Fibroblast of pulmonary artery (primary cell): ENCODE measurements around the gene NEDD4L.

Experiments
- DNase-seq: peaks from one replicate; pipeline ENCODE4 v3.0.0-alpha.2; 2010; ENCODE audit warnings: low read depth
- H3K4me3 ChIP-seq: replicated peaks from 2 replicates; pipeline ENCODE4 v1.5.1; 2011; ENCODE audit warnings: low read depth, mild to moderate bottlenecking, control low read depth, low read length, moderate library complexity
- TF ChIP-seq, protein P1 (sequence below): IDR thresholded peaks from 2 replicates; pipeline ENCODE4 v1.5.1; 2011; ENCODE audit warnings: mild to moderate bottlenecking, control low read depth, low read length, inconsistent platforms; ENCODE audit errors: missing control alignments

Gene NEDD4L

DNA sequence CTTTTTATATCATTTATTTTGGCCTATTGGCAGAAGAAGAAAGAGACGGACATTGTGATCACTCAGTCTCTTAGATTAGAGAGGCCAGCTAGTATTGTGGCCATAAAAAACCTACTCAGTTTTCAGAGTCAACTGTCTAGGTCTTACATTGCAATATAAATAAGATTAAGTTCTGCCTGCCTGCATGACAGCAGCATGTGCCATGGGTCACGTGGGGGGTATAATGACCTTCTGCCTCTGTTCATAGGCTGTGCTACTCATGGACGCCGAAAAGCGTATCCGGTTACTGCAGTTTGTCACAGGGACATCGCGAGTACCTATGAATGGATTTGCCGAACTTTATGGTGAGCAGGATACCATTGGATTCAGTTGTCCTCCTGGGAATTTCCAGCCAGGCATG lies 346.4 kb downstream of the NEDD4L start:
- TF ChIP-seq, protein P1, sequence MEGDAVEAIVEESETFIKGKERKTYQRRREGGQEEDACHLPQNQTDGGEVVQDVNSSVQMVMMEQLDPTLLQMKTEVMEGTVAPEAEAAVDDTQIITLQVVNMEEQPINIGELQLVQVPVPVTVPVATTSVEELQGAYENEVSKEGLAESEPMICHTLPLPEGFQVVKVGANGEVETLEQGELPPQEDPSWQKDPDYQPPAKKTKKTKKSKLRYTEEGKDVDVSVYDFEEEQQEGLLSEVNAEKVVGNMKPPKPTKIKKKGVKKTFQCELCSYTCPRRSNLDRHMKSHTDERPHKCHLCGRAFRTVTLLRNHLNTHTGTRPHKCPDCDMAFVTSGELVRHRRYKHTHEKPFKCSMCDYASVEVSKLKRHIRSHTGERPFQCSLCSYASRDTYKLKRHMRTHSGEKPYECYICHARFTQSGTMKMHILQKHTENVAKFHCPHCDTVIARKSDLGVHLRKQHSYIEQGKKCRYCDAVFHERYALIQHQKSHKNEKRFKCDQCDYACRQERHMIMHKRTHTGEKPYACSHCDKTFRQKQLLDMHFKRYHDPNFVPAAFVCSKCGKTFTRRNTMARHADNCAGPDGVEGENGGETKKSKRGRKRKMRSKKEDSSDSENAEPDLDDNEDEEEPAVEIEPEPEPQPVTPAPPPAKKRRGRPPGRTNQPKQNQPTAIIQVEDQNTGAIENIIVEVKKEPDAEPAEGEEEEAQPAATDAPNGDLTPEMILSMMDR, result no peak
- no peak overlapping the region for H3K4me3 ChIP-seq
- no peak for DNase-seq

DNA sequence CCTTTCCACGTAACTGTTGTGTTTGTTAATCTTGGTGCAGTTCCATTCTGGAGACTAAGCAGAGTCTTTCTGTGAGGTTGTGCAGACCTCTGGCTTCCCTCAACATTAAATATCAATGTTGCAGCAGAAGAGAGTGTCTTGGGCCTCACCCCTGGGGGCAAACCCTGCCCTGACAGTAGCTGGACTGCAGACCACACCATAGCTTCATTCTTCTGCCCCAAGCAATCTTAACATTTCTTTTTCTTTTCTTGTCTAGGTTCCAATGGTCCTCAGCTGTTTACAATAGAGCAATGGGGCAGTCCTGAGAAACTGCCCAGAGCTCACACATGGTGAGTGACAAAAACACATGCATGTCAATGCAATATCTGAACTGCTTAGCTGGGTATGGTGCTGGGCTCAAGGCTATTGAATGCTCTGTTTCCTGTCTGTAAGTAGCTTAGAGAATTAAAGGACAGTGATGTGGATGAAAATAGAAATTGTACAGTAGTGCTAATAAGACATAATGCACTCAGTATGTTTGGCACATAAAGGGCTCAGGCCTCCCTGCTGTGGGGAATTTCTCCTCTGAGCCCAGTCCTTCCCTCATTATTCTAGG lies 347.3 kb downstream of the NEDD4L start:
- DNase-seq, result no peak
- TF ChIP-seq, protein P1, result no peak
- no peak overlapping the region for H3K4me3 ChIP-seq

DNA sequence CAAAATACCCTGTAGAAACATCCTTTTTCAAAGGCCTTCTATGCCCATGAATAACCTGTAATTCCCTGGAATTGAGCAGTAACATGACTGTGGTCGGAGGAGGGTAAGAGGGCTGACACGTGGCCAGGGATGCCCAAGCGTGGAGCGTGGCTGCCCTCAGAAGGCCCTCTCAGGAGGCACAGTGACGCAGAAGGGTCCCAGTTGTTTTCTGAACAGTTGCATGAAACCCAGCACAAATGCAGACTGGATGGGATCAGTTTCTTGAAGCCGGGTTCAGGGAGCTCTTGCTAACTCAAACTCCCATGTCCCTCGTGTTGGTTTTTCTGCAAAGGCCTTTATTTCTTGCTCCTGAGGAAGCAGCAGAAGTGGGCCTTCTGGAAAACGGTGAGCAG lies 347.9 kb downstream of the NEDD4L start:
- DNase-seq, result no peak
- TF ChIP-seq, protein P1, result no peak
- no peak overlapping the region for H3K4me3 ChIP-seq

DNA sequence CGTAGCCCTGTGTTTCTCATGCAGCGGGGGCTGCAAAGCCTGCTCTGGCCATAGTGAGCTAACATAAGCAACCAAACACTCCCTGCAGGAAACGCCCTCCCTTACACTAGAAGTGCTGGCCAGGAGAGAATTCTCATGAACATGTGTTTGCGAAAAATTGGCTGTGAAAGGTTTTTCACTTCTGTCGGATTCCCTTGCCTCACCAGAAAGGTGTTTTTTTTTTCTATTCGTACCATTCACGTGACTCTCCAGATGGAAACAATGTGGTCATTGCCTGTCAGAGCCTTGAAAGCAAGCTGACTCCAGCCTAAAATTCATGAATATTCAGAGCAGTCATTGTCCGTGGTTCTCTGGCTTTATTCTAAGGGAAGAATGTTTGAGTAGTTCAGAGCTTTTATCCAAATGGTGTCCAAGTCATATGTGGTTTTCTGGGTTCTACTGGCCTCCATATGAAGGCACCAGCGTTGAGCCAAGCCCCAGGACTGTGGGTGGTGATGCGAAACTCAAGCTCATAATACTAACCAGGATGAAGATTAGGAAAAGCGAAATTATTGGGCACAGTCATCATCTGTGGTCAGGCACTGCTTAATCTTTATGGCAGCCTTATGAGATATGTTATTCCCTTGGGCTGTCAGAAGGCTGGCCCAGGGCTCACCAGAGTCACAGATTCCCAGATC lies 348.4 kb downstream of the NEDD4L start:
- no peak overlapping the region for H3K4me3 ChIP-seq
- peak; percentile 64 for DNase-seq
- TF ChIP-seq, protein P1, result no peak

DNA sequence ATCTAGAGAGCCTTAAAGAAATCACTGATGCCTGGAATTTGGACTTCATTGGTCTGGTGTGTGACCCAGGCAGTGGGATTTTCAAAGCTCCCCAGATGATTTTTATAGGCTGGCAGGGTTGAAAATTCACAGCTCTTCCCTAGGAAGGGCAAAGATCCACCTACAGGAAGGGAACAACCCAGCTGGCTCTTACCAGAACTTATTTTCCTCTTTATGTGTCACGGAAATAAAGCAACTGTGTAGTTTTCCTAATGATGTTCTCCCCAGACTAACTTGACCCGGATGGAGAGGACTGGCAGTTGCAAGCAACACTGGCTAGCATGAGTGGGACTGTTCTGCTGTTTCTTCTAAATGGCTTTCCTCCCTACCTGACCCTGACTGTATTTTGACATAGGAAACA lies 349.3 kb downstream of the NEDD4L start:
- no peak for DNase-seq
- TF ChIP-seq, protein P1, result no peak
- no peak overlapping the region for H3K4me3 ChIP-seq

DNA sequence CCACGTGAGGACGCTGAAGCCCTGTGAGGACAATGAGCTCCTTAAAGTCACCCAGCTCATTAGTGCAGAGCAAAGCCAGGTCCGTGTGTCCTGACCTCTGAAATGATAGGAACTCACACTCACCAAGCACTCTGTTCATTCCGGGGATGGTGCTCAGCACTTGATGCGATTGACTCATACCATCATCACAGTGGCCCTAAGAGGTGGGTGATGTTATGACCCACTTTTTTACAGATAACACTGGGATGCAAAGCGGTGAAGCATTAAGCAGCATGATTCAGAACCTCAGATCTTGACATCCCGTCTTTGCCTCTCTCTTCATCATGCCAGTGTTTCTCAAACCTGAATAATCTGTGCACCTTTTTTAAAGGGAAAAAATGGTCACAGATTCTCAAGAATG lies 350.0 kb downstream of the NEDD4L start:
- TF ChIP-seq, protein P1, result no peak
- no peak overlapping the region for H3K4me3 ChIP-seq
- DNase-seq, result no peak
